ENCODE results near the gene TBC1D21.

Gene TBC1D21

DNA sequence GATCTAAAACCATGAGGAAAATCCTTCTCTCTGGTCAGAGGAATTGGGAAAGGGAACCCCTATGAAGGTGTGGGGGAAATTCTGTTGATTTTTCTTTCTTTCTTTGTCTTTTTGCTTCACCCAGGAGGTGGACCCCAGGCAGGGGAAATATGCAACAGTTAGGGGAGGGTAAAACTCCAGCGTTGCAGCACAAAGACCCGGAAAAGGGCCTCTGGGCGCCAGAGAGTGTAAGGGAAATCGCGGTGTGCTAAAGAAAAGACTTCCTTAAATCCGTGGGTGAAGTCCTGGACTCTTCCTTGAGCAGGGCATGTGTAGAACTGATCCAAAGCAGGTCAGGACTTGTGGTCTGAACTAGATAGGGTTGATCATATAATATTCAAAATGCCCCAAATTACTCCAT is 11.1 kb upstream of the TBC1D21 start:
- no peak for DNase-seq

DNA sequence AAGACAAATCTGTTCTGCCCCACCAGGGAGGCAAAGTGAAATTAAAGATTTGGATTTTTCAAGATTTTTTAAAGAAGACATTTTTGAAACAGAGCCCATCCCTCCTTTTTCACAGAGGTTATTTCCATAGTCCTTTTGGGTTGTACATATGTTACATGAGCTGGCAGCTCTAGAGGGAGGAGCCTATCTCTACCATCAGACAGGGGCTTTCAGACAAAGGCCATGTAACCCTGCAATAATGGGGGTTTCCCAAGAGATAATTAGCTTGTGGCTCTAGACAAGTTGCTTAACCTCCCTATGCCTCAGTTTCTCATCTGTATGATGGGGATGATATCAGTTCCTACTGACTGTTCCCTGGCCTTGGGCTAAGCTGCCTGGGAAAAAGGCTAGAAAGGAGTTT is 8.0 kb upstream of the TBC1D21 start:
- no peak for DNase-seq

DNA sequence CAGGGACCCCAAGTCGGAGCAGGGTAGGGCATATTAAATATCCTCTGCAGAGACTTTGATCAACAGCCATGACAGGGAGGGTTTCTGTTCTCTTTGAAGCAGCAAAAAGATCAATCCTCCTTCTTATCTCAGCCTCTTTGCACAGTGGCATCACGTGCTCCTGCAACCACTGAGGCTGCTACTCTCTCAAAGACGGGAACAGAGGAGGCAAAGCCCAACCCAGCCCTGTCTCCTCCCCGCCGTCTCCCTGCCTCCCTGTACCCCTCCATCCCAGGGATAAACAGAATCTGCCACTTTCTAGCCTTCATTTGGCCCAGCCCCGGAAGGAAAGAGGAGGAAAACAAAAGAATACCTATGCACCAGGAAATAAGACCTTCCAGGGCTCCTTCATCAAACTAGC is 7.5 kb upstream of the TBC1D21 start:
- DNase-seq: no peak

DNA sequence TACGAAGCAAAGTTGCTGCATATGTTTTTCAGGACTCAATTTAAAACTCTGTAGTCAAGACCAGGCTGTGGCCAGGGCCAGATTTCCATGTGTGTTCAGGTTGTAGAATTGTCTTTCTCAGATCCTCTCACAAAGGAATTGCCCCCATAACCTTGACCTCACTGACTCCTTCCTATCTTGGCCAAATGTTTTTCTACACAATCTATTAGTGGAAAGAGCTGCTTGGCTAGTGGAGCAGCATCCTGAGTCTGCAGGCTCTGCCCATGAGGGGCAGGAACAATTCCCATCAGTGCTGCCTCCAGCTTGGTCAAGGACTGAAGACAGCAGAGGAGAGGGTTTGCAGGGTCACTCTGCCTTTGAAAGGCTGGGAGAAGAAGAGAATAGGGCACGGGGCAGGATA is 6.9 kb upstream of the TBC1D21 start:
- DNase-seq: no peak

DNA sequence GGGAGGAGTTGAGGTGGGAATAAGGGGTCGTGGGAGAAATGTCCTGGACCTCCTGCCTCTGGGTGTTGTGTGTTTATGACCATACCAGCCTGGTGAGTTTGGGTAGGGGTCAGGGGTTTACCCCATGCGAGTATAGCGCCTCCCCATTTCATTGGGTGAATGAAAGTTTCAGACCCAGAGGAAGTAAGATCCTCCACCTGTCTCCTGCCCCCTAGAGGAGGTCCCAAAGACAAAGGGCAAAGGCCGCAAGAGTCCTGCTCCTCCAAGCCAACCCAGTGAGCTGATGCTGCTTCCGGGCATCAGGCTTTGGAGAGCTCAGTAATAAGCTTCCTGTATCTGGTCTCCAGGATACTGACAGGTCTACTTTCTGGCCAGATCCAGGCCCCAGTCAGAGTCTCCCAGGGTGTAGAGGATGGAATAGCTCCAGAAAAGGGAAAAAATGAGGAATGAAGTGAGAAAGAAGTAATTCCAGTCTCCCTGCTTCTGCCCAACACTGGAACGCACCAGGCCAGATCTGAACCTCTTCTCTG is 6.4 kb upstream of the TBC1D21 start:
- DNase-seq: no peak

DNA sequence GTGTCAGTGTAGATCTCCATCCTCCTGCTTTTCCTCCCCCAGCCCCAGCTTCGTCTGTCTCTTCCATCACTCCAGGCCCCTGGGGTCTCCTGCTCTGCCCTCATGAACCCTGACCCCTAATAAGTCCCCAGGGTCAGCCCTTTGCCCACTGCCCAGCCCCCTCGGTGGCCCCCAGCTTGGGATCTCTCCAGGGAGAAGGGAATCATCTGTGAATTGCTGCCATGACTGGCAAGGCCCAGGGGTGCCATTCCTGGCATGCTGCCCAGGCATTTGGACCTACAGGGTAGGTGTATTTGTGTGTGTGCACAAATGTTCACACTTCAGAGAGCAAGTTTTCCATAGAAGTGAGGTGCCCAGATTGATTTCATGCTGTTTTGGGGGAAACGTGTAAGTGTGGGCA is 5.9 kb upstream of the TBC1D21 start:
- no peak for DNase-seq

DNA sequence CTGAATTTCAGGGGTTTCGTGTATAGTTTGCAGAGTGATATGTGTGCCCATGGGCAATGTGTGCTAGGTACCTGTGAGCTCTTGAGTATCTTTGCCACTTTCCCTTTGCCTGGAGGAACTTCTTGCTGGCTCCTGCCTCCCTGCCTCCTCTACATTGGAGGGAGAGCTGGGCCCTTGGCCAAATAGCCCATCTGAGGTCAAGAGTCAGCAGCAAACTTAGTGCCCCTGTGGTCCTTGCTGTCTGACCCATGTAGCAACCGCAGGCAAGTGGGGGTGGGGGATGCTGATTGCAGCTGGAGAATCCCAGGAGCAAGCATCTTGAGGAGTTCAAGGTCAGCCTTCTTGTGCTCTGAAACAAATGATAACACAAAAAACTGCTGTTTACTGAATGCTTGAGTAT is 5.4 kb upstream of the TBC1D21 start:
- no peak for DNase-seq

GRCh38 chr15:73869216-73869995 is 4.0 kb upstream of the TBC1D21 start:
- DNase-seq: no peak

GRCh38 chr15:73870700-73871408 is 2.5 kb upstream of the TBC1D21 start:
- DNase-seq: no peak

DNA sequence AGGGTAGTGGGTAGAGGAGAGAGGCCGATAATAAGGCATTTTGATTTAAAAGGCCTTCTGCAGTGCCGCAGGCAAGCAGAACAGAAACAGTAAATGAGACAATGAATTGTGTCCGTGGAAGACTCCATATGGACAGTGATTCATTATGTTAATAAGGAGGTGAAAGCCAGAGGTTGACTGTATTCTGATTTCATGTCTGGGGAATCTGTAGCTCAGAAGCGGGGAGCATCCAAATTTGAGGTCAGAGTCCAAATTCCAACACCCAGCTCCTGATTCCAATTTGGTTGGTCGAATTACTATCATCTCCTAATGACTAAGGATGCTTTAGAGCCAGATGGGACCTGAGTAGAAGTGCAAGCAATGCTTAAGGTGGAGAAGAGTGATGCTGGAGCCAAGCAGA is 1.0 kb upstream of the TBC1D21 start:
- DNase-seq: no peak

- DNase-seq: no peak
These were observed 636 bp downstream of the TBC1D21 start for GRCh38 chr15:73873889-73874511.

- no peak for DNase-seq
These were observed 6.1 kb downstream of the TBC1D21 start for GRCh38 chr15:73879426-73879825.

- no peak for DNase-seq
These were observed 8.4 kb downstream of the TBC1D21 start for GRCh38 chr15:73881579-73882320.

DNA sequence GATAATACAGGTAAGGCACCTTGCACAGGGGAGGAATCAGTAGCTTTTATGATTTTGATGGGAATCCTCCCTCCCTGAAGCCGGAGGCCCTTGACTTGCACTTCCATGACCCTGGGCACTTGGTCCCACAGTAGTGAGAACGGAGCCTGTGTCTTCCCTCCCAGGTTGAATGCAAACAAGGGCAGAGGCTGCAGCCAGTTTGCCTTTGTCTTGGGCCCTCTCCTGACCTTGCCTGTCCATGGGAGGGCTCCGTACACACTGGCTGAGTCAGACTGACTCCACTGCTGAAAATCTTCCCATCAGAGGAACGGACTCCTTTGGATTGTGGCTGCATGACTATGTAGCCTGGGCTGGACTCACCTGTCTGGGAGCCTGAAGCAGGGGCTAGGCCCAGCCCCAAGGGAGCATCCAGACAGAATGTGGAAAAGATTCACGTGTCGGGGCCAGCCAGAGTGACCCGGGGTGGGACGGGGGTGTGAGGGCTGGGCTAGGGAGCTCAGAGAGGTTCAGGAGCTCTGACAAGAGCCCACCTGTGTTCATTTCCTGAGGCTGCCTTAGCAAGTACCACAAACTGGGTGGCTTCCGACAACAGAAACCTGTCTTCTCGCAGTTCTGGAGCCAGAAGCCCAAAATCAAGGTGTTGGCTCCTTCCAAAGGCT is 9.5 kb downstream of the TBC1D21 start:
- no peak for DNase-seq

DNA sequence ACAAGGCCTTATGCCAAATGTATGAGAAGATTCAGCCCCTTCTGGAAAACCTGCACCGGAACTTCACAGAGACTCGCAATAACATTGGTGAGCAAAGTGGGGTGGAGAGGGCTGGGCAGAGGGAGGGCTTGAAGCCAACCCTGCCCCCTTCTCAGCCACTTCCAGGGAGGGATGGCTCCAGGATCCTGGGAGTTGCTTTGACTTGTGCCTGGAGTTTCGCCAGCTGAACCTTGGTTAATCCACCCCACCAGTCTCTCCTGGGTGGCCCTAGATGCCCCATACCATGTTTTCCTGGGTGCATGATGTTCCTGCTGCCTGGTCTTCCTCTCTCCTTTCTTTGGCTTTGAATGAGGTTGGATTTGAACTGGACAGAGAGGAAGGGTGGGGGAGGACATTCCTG is 10.8 kb downstream of the TBC1D21 start:
- no peak for DNase-seq

DNA sequence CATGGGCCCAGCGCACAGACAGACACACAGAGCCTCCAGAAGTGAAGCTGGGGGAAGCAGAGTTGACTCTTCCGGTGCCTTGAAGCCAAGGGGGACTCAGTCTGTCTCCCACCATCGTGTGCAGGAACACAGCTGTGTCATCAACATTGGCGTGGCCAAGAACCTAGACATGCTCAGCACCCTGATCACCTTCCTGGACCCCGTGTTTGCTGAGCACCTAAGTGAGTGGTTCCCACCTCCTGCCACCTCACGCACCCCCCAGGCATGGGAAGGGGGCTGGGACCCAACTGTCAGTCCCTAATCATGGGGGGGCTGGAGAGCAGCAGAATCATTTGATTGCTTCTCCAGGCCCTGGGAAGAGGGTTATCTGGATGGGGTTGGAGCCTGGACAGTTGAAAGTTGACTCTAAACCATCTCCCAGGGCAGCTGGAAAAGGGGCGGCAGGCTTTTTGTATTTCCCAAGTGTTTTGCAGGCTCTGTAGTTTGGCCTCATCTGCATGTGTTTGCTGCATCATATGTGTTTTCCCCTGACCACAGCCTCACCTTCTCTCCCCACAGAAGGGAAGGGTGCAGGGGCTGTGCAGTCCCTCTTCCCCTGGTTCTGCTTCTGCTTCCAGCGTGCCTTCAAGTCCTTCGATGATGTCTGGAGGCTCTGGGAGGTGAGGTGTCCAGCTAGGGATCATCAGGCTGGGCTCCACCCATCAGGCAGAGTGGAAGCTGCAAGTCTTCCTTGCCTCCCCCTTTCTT is 12.8 kb downstream of the TBC1D21 start:
- DNase-seq: no peak

DNA sequence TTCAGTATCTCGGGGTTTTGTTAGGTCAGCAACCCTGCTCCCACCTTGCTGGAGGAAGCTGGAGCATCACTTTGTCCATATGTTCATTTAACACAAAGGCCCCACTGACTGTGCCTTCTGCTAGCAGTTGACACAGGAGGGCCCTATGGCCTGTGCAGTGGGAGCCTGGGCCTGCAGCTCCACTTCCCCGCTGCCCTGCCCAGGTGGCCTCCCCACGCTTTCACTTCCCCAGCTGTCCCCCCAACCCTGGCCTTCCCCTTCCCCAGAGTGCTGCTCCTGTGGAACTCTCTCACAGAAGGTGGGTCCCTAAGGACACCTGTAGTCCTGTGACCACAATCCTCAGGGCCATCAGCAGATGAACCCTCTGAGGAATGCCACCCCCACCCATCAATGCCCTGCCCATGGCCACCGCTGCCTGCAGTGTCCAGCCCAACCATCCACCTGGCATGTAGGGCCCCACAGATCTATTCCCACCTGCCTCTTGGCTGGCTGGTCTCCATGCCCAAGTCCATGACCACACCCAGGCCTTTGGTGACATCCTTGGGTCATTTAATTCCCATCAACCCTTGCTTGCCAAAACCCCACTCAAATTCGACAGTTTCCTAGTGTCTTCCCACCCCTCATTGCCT is 13.5 kb downstream of the TBC1D21 start:
- DNase-seq: no peak

- DNase-seq: no peak
These were observed 14.1 kb downstream of the TBC1D21 start for GRCh38 chr15:73887481-73887880.

DNA sequence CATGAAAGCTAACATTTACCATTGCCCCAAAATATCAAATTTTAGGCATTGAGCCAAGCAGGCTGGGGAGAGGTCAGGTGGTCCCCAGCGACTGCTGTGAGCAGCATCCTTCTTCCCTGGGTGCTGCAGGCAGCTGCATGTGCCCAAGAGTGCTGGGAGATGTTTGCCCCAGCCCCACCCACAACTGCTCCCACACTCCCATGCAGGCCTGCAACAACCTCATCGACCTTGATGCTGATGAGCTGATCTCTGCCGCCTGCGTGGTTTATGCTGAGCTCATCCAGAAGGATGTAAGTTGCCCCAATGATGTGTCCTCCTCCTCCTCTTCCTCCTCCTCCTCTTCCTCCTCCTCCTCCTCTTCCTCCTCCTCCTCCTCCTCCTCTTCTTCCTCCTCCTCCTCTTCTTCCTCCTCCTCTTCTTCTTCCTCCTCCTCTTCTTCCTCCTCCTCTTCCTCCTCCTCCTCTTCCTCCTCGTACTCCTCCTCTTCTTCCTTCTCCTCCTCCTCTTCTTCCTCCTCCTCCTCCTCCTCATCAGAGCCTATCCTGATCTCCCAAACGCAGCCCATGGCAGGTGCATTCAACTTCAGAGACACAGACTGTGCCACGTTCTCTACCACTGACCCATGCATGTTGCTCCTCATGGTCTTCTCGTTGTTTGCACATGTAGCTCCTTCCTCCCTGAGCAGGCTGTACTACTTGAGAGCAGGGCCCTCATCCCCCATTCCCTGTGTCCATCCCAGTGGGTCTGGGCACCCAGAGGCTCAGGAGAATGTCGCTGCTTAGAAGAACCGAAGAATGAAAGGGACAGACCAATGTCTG is 15.1 kb downstream of the TBC1D21 start:
- DNase-seq: no peak

DNA sequence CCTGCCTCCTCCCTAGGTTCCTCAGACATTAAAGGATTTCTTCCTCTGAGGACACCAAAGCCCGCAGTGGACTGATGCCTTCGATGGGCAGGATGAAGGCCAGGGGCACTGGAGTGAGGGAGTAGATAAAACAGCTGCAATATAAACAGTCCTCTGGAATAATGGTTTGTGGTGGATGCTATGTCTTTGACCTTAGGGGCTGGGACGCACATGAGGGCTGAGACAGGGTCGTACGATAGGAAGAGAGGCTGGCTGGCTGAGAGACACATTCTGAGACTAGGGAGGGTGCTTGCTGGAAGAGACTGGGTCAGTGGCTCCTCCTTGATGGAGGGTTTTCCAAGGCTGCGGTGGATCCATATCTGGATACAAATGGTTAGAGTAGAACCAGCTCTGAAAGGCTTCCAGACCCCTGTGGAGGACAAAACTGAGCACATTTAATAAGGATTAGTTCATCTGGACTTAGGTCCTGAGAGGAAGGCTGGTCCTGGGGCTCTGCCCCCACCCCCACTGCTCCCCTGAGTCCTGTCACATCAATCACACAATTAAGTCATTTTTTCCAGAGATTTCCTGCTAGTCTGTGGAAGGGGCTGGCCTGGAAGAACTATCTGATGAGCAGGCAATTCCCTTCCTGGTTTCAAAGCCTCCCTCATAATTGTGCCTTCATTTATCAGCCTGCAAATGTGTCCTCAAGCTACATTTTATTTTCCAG is 15.8 kb downstream of the TBC1D21 start:
- no peak for DNase-seq

All from NK-92 treated with Interleukin-12 subunit alpha and Interleukin-12 subunit beta, amount 100 ng/mL, for 24 hours (cell line).